Measurements from ENCODE around the gene COL4A1.

COL4A1 gene

DNA sequence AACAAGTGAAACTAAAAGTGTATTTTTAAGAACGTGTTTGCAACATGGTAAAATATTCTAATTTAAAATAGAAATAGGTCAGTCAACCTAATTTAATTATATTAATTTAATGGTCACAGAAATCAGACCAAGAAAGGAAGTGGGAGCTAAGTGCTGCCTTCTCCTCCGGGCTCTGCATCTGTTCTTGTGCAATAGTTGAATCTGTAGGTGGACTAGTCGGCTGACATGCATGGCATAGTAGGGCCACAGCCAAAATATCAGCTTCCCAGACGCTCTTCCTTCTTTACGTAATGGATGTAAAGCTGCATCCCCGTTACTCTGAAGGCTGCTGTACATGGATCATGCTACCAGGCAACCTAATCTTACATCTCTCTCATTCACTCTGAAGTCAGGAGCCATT is 47.3 kb downstream of the COL4A1 start:
- no peak for DNase-seq (ENCODE audit: low read depth in 3 of 3)

- DNase-seq (ENCODE audit: low read depth in 3 of 3): no peak
Measured at GRCh38 chr13:110258876-110259631, 47.9 kb downstream of the COL4A1 start.

GRCh38 chr13:110257408-110257807 is 49.5 kb downstream of the COL4A1 start:
- DNase-seq (ENCODE audit: low read depth in 3 of 3): no peak

GRCh38 chr13:110256126-110256905 is 50.6 kb downstream of the COL4A1 start:
- no peak for DNase-seq (ENCODE audit: low read depth in 3 of 3)

GRCh38 chr13:110254751-110255553 is 52.0 kb downstream of the COL4A1 start:
- no peak for DNase-seq (ENCODE audit: low read depth in 3 of 3)

- no peak for DNase-seq (ENCODE audit: low read depth in 3 of 3)
Measured at GRCh38 chr13:110254151-110254679, 52.7 kb downstream of the COL4A1 start.

GRCh38 chr13:110251193-110251819 is 55.7 kb downstream of the COL4A1 start:
- no peak for DNase-seq (ENCODE audit: low read depth in 3 of 3)

DNA sequence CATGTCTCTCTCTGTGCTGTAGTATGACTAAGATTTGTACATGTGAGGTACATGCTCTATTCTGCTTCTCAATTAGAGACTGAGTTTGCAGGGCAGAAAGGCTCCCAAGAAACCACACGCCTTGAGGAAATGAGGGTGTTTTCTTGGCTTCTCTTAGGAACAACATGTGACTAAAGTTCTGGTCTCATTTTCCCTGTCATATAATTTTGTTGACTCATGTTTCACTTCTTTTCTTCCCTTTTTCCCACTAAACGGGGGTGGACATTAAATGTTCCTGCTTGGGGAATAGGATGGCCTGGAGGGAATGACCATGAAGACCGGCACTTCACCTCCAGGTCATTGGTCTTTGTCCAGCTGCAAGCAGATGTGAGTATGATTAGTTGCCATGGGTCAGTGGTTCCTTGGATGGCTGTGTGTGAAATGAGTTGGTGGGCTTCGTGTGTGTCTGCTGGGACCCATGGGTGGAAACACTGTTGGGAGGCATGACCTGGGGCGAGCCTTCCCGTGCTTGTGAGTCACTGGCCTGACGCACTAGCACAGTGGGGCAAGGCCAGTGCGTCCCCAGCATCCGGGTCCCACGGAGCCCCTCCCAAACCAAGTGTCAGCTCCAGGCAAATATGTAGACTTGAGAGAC is 56.6 kb downstream of the COL4A1 start:
- DNase-seq (ENCODE audit: low read depth in 3 of 3): no peak

DNA sequence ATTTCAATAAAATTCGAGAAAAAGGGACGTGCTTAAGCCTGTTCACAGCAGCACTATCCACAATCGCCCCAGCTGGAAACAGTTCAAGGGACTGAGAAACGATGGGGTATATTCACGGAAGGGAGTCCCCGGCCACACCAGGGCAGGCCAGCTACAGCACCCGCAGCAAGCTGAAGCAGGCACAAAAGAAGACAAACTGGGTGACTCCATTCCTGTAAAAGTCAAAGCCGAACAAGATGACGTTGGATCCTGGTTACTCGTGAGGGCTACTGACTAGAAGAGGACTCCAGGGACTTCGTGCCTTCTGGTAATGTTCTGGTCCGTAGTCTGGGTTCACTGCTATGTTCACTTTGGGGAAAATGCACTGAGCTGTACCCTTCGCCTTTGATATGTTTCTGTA is 57.6 kb downstream of the COL4A1 start:
- DNase-seq (ENCODE audit: low read depth in 3 of 3): no peak

- DNase-seq (ENCODE audit: low read depth in 3 of 3): no peak
Measured at GRCh38 chr13:110248449-110249143, 58.4 kb downstream of the COL4A1 start.

GRCh38 chr13:110246530-110246929 is 60.4 kb downstream of the COL4A1 start:
- DNase-seq (ENCODE audit: low read depth in 3 of 3): no peak

GRCh38 chr13:110245416-110245899 is 61.5 kb downstream of the COL4A1 start:
- DNase-seq (ENCODE audit: low read depth in 3 of 3): no peak

GRCh38 chr13:110244976-110245375 is 62.0 kb downstream of the COL4A1 start:
- DNase-seq (ENCODE audit: low read depth in 3 of 3): no peak

GRCh38 chr13:110244071-110244830 is 62.7 kb downstream of the COL4A1 start:
- DNase-seq (ENCODE audit: low read depth in 3 of 3): no peak

- DNase-seq (ENCODE audit: low read depth in 3 of 3): no peak
Measured at GRCh38 chr13:110242615-110243014, 64.3 kb downstream of the COL4A1 start.

GRCh38 chr13:110240943-110241342 is 66.0 kb downstream of the COL4A1 start:
- no peak for DNase-seq (ENCODE audit: low read depth in 3 of 3)

GRCh38 chr13:110240352-110240751 is 66.6 kb downstream of the COL4A1 start:
- no peak for DNase-seq (ENCODE audit: low read depth in 3 of 3)

DNA sequence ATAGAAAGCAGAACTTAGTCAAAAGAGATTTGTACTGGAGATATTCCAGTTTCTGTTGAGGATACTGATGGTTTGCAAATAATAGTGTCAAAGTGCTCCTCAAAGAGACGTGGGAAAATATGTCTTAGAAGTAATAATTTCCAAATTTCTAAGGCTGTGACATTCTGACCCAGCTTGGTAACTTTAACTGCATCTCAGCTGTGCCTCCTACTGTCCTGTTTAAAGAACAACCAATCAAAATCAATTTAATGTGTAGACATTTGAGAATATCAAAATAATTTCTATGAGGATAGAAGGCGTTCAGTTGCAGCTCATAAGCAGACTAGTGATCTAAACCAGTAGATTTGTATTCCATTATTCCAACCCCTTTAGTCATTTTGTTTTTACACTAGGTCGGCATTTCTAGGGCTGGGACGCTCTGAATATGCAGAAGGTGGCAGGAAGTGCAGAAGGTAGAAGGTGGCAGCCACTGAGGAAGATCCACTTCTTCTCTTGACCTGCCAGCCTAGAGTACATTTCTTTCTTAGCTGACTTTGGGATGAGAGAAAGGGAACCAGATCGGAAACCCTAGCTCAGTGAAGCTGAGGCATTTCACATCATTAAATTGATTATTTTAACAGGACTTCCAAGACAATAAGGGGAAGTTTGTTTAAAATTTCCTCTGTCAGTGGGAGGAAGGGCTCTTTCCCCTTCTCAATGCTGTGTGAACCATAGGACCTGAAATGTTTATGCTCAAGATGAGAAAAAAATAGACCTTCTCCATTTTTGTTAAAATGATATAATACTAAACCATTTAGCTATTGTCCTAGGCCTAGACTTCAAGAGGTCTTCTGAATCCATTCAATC is 67.5 kb downstream of the COL4A1 start:
- no peak for DNase-seq (ENCODE audit: low read depth in 3 of 3)

GRCh38 chr13:110238818-110239195 is 68.2 kb downstream of the COL4A1 start:
- no peak for DNase-seq (ENCODE audit: low read depth in 3 of 3)
